MM.1S (cell line): ENCODE data around the gene DISC1.

Source experiments
- DNase-seq: peaks from one replicate; pipeline ENCODE4 v3.0.0-alpha.2; 2015
- H2AFZ ChIP-seq: fragments of 300-600 bp; sonication (generic); 2 replicates; pipeline ENCODE4 v1.6.0; 2016; ENCODE audit warnings: antibody characterized with exemption, low read length
- H3F3A ChIP-seq: fragments of 300-600 bp; sonication (generic); 2 replicates; pipeline ENCODE4 v1.6.1; 2016; ENCODE audit warnings: mild to moderate bottlenecking, antibody characterized with exemption, low read length, moderate library complexity, mixed read lengths; ENCODE audit not compliant: insufficient read depth
- H3K27ac ChIP-seq: fragments of 300-600 bp; sonication (generic); 2 replicates; pipeline ENCODE4 v1.5.1; 2016; ENCODE audit warnings: mild to moderate bottlenecking, low read length
- H3K27me3 ChIP-seq: fragments of 300-600 bp; sonication (generic); replicated peaks from 2 replicates; pipeline ENCODE4 v1.6.0; 2016; ENCODE audit warnings: low read length; ENCODE audit not compliant: insufficient read depth
- H3K36me3 ChIP-seq: fragments of 300-600 bp; sonication (generic); replicated peaks from 2 replicates; pipeline ENCODE4 v1.6.1; 2016; ENCODE audit warnings: mild to moderate bottlenecking, low read length, mixed read lengths; ENCODE audit not compliant: insufficient read depth
- H3K4me1 ChIP-seq: fragments of 300-600 bp; sonication (generic); 2 replicates; pipeline ENCODE4 v1.6.1; 2016; ENCODE audit warnings: low read length, mixed read lengths
- H3K4me2 ChIP-seq: fragments of 300-600 bp; sonication (generic); 2 replicates; pipeline ENCODE4 v1.6.0; 2016; ENCODE audit warnings: low read depth, low read length
- H3K4me3 ChIP-seq: fragments of 300-600 bp; sonication (generic); 2 replicates; pipeline ENCODE4 v1.5.1; 2016; ENCODE audit warnings: low read length, mixed read lengths
- H3K79me2 ChIP-seq: fragments of 300-600 bp; sonication (generic); 2 replicates; pipeline ENCODE4 v1.6.1; 2016; ENCODE audit warnings: mixed run types, low read length, mixed read lengths
- H3K9ac ChIP-seq: fragments of 300-600 bp; sonication (generic); 2 replicates; pipeline ENCODE4 v1.6.1; 2016; ENCODE audit warnings: low read length, mixed read lengths
- H3K9me2 ChIP-seq: fragments of 300-600 bp; sonication (generic); replicated peaks from 2 replicates; pipeline ENCODE4 v1.6.1; 2016; ENCODE audit warnings: mild to moderate bottlenecking, low read length, mixed read lengths; ENCODE audit not compliant: insufficient read depth
- H3K9me3 ChIP-seq: fragments of 300-600 bp; sonication (generic); replicated peaks from 2 replicates; pipeline ENCODE4 v1.6.1; 2016; ENCODE audit warnings: mild to moderate bottlenecking, low read length, mixed read lengths; ENCODE audit not compliant: insufficient read depth
- H4K20me1 ChIP-seq: fragments of 300-600 bp; sonication (generic); 2 replicates; pipeline ENCODE4 v1.6.1; 2016; ENCODE audit warnings: mild to moderate bottlenecking, low read length, moderate library complexity, mixed read lengths; ENCODE audit not compliant: insufficient read depth
- EZH2 ChIP-seq: fragments of 300-600 bp; sonication (generic); optimal IDR thresholded peaks from 2 replicates; pipeline ENCODE3; 2017; ENCODE audit warnings: low read depth, mild to moderate bottlenecking, antibody characterized with exemption, low read length, mixed read lengths
- EZH2phosphoT487 ChIP-seq: fragments of 300-600 bp; sonication (generic); IDR thresholded peaks from 2 replicates; pipeline ENCODE4 v1.6.1; 2018; ENCODE audit warnings: antibody characterized with exemption, low read length
- TF ChIP-seq, protein P1 (sequence below): fragments of 300-600 bp; sonication (generic); IDR thresholded peaks from 2 replicates; pipeline ENCODE4 v1.5.1; 2016; ENCODE audit warnings: antibody characterized with exemption, low read length, mixed read lengths

Gene DISC1

GRCh38 chr1:231626535-231626950, at the start of gene DISC1:
DISC1 (plus strand) TSS chr1:231626790; CDS start chr1:231626868, 78 bp downstream.
- peak; percentile 93 for DNase-seq
- Histone ChIP-seq H3K27me3 (no peaks in the 10 kb centered on the region), H3K4me1 (peaks cover 8% of the 10 kb centered on the region), H3K36me3 (no peaks in the 10 kb centered on the region), H3K9me2 (no peaks in the 10 kb centered on the region), H3K27ac (peak within 1 kb of the TSS; percentile 19; the same call in 1 of the 2 replicates), H3K79me2 (no peaks in the 10 kb centered on the region), H4K20me1 (no peaks in the 10 kb centered on the region), H3K9me3 (no peaks in the 10 kb centered on the region), H3K9ac (peak within 1 kb of the TSS; percentile 47), H3K4me3 (peak within 1 kb of the TSS; percentile 75), H2AFZ (peak within 1 kb of the TSS; percentile 84), H3F3A (peaks cover 18% of the 10 kb centered on the region), H3K4me2 (peak within 1 kb of the TSS; percentile 63)
- TF ChIP-seq, protein P1, sequence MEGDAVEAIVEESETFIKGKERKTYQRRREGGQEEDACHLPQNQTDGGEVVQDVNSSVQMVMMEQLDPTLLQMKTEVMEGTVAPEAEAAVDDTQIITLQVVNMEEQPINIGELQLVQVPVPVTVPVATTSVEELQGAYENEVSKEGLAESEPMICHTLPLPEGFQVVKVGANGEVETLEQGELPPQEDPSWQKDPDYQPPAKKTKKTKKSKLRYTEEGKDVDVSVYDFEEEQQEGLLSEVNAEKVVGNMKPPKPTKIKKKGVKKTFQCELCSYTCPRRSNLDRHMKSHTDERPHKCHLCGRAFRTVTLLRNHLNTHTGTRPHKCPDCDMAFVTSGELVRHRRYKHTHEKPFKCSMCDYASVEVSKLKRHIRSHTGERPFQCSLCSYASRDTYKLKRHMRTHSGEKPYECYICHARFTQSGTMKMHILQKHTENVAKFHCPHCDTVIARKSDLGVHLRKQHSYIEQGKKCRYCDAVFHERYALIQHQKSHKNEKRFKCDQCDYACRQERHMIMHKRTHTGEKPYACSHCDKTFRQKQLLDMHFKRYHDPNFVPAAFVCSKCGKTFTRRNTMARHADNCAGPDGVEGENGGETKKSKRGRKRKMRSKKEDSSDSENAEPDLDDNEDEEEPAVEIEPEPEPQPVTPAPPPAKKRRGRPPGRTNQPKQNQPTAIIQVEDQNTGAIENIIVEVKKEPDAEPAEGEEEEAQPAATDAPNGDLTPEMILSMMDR: no peak
- TF ChIP-seq EZH2phosphoT487: no peak
- TF ChIP-seq EZH2: no peak

DNA sequence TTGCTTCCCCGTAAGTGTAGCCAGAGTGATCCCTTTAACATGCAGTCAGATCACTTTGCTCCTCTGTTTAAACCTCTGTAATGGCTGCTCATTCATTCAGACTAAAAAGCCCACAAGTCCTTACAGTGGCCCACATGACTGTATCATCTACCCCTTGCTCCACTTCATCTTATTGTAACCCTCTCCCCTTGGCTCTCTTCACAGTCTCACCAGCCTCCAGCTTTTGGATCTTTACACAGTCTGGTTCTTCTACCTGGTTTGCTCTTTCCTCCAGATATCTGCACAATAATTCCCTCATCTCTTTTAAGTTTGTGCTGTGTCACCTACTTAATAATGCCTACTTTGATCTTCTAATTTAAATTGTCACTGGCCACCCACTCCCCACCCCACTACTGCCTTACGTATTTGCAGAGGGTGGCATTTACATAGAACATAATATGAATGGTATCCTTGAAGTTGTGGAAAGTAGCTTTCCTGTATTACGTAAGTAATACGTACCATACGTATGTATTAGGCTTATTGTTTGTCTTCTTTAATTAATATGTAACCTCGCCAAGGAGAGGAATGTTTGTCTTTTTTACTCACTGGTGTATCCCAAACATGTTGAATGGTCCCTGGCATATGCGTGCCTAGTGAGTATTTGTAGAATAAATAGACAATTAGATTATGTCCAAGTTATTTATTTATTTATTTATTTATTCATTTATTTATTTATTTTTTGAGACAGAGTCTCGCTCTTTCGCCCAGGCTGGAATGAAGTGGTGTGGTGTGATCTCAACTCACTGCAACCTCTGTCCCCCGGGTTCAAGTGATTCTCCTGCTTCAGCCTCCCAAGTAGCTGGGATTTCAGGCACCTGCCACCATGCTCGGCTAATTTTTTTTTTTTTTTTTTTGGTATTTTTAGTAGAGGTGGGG, 49.5 kb upstream of the DISC1 start:
- Histone ChIP-seq H3K9me2 (no peaks in the 10 kb centered on the region), H3K9ac (no peak overlapping the region), H3K36me3 (no peaks in the 10 kb centered on the region), H3K4me2 (no peak overlapping the region), H2AFZ (no peak overlapping the region), H3K4me1 (no peaks in the 10 kb centered on the region), H4K20me1 (no peaks in the 10 kb centered on the region), H3K79me2 (no peaks in the 10 kb centered on the region), H3K27ac (no peak overlapping the region), H3K9me3 (no peaks in the 10 kb centered on the region), H3F3A (no peaks in the 10 kb centered on the region), H3K27me3 (no peaks in the 10 kb centered on the region), H3K4me3 (no peak overlapping the region)
- no peak for DNase-seq
- no peak for TF ChIP-seq EZH2phosphoT487
- TF ChIP-seq, protein P1: no peak
- no peak for TF ChIP-seq EZH2

GRCh38 chr1:231580874-231581273, 45.7 kb upstream of the DISC1 start:
- Histone ChIP-seq H3K27me3 (no peaks in the 10 kb centered on the region), H3K4me2 (no peak overlapping the region)

More at GRCh38 chr1:231580874-231581273, 45.7 kb upstream of the DISC1 start:
- no peaks in the 10 kb centered on the region for H3K9me3 ChIP-seq
- H3K4me3 ChIP-seq: no peak overlapping the region
- H3K79me2 ChIP-seq: no peaks in the 10 kb centered on the region
- no peaks in the 10 kb centered on the region for H4K20me1 ChIP-seq
- no peak overlapping the region for H3K27ac ChIP-seq
- TF ChIP-seq, protein P1: no peak
- TF ChIP-seq EZH2phosphoT487 (no peak), EZH2 (no peak)
- H3F3A ChIP-seq: no peaks in the 10 kb centered on the region
- no peaks in the 10 kb centered on the region for H3K9me2 ChIP-seq
- H3K4me1 ChIP-seq: no peaks in the 10 kb centered on the region
- no peak overlapping the region for H2AFZ ChIP-seq
- no peaks in the 10 kb centered on the region for H3K36me3 ChIP-seq
- no peak for DNase-seq
- no peak overlapping the region for H3K9ac ChIP-seq
